Activated B cell treated with CpG ODN at 0.5 μM for 24 hours (primary cell): ENCODE data around the gene MGAT4B. TPM values are rescaled to one million over a fixed set of nuclear protein-coding genes. Genes with fewer than 3 reads are reported as not detected.

Experiments used
- ATAC-seq: fragments of 200-7000 bp; cut with Tn5 transposase; one replicate; pipeline ENCODE4 v1.10.0; 2021; ENCODE audit warnings: low read depth, mild to moderate bottlenecking, moderate library complexity
- CTCF ChIA-PET: fragments of 350-600 bp; sonication (Branson Sonifier 250); formaldehyde crosslinking; loops from one replicate; lab custom pipeline; 2021; ENCODE audit warnings: antibody characterized with exemption; lab: Charles Lee
- POLR2A ChIA-PET: fragments of 350-600 bp; sonication (Branson Sonifier 250); formaldehyde crosslinking; loops from one replicate; lab custom pipeline; 2021; ENCODE audit warnings: antibody characterized with exemption; lab: Charles Lee
- DNase-seq: peaks from one replicate; pipeline ENCODE4 v3.0.0; 2022
- H3K27ac Mint-ChIP-seq: one replicate; pipeline ENCODE4 v1.8.0; 2020; ENCODE audit warnings: mixed read lengths
- H3K27me3 Mint-ChIP-seq: one replicate; pipeline ENCODE4 v1.8.0; 2021; ENCODE audit warnings: mixed read lengths
- H3K36me3 Mint-ChIP-seq: one replicate; pipeline ENCODE4 v1.8.0; 2021; ENCODE audit warnings: low read depth, mixed read lengths
- H3K4me1 Mint-ChIP-seq: one replicate; pipeline ENCODE4 v1.8.0; 2021; ENCODE audit warnings: mixed read lengths
- H3K4me3 Mint-ChIP-seq: one replicate; pipeline ENCODE4 v1.8.0; 2020; ENCODE audit warnings: mild to moderate bottlenecking, mixed read lengths
- H3K9me3 Mint-ChIP-seq: one replicate; pipeline ENCODE4 v1.8.0; 2020; ENCODE audit warnings: mixed read lengths
- CTCF ChIP-seq: fragments of 200-600 bp; IDR thresholded peaks from one replicate; pipeline ENCODE4 v1.8.0; 2022; ENCODE audit warnings: antibody characterized with exemption, mild to moderate bottlenecking
- intact Hi-C: fragments of 100-400 bp; cut with micrococcal nuclease; formaldehyde crosslinking; loops from one replicate; pipeline ENCODE4 v1.15.1; 2024
- total RNA-seq: library from RNA; stranded (reverse); gene quantifications from 2 replicates; pipeline ENCODE4 v1.2.3, GENCODE V29; 2022

Gene MGAT4B
- total RNA-seq, 1 donor from 2014 or later = 85.3 TPM

- ATAC-seq (no peak), DNase-seq (no peak)
- ChIA-PET CTCF (no interaction called here), POLR2A (no interaction called here)
- TF ChIP-seq CTCF = no peak
- intact Hi-C loops = no loop called here
- Mint-ChIP-seq H3K27ac (no peak overlapping the region), H3K4me3 (no peak overlapping the region), H3K4me1 (no peaks in the 10 kb centered on the region), H3K36me3 (peaks cover 50% of the 10 kb centered on the region), H3K27me3 (no peaks in the 10 kb centered on the region), H3K9me3 (no peaks in the 10 kb centered on the region)
These were observed 26.8 kb downstream of the MGAT4B start for GRCh38 chr5:179779826-179780225.

GRCh38 chr5:179778591-179778990 is 28.1 kb downstream of the MGAT4B start:
- ATAC-seq (no peak), DNase-seq (no peak)
- H3K36me3 Mint-ChIP-seq = peaks cover 61% of the 10 kb centered on the region
- CTCF ChIA-PET = no interaction called here
- no peaks in the 10 kb centered on the region for H3K27me3 Mint-ChIP-seq
- H3K9me3 Mint-ChIP-seq = no peaks in the 10 kb centered on the region
- no peak for TF ChIP-seq CTCF
- intact Hi-C loops = no loop called here
- POLR2A ChIA-PET = no interaction called here
- no peaks in the 10 kb centered on the region for H3K4me1 Mint-ChIP-seq
- no peak overlapping the region for H3K27ac Mint-ChIP-seq
- H3K4me3 Mint-ChIP-seq = no peak overlapping the region

- Mint-ChIP-seq H3K27me3 (no peaks in the 10 kb centered on the region), H3K36me3 (peaks cover 68% of the 10 kb centered on the region), H3K9me3 (no peaks in the 10 kb centered on the region), H3K27ac (no peak overlapping the region), H3K4me1 (no peaks in the 10 kb centered on the region), H3K4me3 (no peak overlapping the region)
- ATAC-seq (no peak), DNase-seq (no peak)
- CTCF ChIA-PET = no interaction called here
- TF ChIP-seq CTCF = no peak
- POLR2A ChIA-PET = no interaction called here
- intact Hi-C loops = no loop called here
These were observed 28.8 kb downstream of the MGAT4B start for GRCh38 chr5:179777909-179778308.

GRCh38 chr5:179777456-179777855 is 29.2 kb downstream of the MGAT4B start:
- no peaks in the 10 kb centered on the region for H3K9me3 Mint-ChIP-seq
- no peaks in the 10 kb centered on the region for H3K27me3 Mint-ChIP-seq
- ChIA-PET POLR2A (no interaction called here), CTCF (interaction anchor here (0.5 to 1.3 kb wide), 2 partner anchors 19 to 154 kb away, joined by 3 read pairs; no protein-coding TSS in a partner anchor)
- no peak overlapping the region for H3K27ac Mint-ChIP-seq
- ATAC-seq (no peak), DNase-seq (no peak)
- H3K36me3 Mint-ChIP-seq = peaks cover 72% of the 10 kb centered on the region
- H3K4me1 Mint-ChIP-seq = no peaks in the 10 kb centered on the region
- no peak for TF ChIP-seq CTCF
- H3K4me3 Mint-ChIP-seq = no peak overlapping the region
- intact Hi-C loops = no loop called here

- Mint-ChIP-seq H3K36me3 (peaks cover 82% of the 10 kb centered on the region), H3K9me3 (no peaks in the 10 kb centered on the region), H3K4me1 (no peaks in the 10 kb centered on the region), H3K4me3 (no peak overlapping the region), H3K27ac (no peak overlapping the region), H3K27me3 (no peaks in the 10 kb centered on the region)
- intact Hi-C loops = no loop called here
- CTCF ChIA-PET = interaction anchor here (1.3 kb wide), 1 partner anchor 20 kb away, joined by 3 read pairs; no protein-coding TSS in a partner anchor
- DNase-seq = no peak
- TF ChIP-seq CTCF = no peak
- POLR2A ChIA-PET = no interaction called here
- no peak for ATAC-seq
These were observed 30.2 kb downstream of the MGAT4B start for GRCh38 chr5:179776411-179776938.
